OCI-LY1 (cell line): ENCODE measurements around the gene MICU1.

ENCODE experiments used
- CTCF ChIP-seq: fragments of 200-600 bp; sonication (generic), shearing (Covaris generic); IDR thresholded peaks from 2 replicates; pipeline ENCODE4 v1.5.1; 2017; ENCODE audit warnings: mild to moderate bottlenecking, antibody characterized with exemption, low read length, moderate library complexity, mixed read lengths
- EZH2 ChIP-seq: fragments of 200-600 bp; sonication (generic), shearing (Covaris generic); IDR thresholded peaks from 2 replicates; pipeline ENCODE4 v1.8.0; 2017; ENCODE audit warnings: borderline replicate concordance, mixed run types, mild to moderate bottlenecking, antibody characterized with exemption, low read length, moderate library complexity, mixed read lengths

GRCh38 chr10:72435570-72435969 lies 190.3 kb downstream of the MICU1 start:
- TF ChIP-seq CTCF (no peak), EZH2 (no peak)
